ENCODE data around the gene KCNC3.

KCNC3 gene

DNA sequence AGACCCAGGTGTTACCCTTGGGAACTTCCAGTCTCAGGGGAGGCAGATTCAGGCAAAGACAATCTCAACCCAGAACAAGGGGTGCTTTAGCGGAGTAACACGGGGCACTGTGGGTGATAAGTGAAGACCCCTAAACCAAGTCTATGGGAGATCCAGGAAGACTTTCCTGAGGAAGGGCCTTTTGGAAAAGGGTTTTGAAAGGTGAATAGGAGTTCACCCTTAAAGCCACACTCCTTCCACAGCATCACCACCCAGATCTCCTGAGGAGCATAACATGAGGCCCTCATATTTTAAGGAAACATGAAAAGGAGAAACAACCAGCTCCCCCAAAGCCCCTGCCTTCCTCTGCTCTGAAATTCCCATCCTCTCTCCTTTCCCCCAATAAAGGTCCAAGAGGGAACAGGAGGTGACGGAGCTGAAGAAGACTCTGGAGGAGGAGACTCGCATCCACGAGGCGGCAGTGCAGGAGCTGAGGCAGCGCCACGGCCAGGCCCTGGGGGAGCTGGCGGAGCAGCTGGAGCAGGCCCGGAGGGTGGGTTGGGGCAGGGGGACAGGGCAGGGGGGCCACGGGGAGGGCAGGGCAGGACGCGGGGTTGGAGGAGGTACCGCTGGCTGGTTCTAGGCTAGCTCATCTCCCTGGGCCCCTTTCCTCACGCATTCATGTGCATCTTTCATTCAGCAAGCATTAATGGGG is 52.7 kb downstream of the KCNC3 start:
- DNase-seq, result no peak

DNA sequence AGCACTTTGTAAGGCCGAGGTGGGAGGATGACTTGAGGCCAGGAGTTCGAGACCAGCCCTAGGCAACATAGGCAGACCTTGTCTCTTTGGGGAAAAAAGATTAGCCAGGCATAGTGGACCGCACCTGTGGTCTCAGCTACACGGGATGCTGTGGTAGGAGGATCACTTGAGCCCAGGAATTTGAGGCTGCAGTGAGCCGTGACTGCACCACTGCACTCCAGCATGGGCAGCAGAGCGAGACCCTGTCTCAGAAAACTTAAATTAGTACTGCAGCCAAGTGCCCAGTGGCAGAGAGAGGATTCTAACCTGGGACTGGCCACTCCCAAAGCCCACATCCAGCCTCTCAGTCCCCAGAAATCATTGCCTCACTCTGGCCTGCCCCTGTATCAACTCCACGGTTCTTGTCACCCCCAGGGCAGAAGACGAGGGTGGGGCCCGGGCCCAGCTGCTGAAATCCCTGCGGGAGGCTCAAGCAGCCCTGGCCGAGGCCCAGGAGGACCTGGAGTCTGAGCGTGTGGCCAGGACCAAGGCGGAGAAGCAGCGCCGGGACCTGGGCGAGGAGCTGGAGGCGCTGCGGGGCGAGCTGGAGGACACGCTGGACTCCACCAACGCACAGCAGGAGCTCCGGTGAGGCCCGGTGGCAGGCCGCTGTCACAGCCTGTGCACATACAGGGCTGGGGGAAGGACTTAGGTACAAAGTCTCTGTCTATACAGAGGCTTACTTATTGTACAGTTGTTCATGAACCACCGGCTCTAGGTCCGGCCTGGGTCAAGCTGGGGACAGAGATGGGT is 53.4 kb downstream of the KCNC3 start:
- DNase-seq, result no peak

DNA sequence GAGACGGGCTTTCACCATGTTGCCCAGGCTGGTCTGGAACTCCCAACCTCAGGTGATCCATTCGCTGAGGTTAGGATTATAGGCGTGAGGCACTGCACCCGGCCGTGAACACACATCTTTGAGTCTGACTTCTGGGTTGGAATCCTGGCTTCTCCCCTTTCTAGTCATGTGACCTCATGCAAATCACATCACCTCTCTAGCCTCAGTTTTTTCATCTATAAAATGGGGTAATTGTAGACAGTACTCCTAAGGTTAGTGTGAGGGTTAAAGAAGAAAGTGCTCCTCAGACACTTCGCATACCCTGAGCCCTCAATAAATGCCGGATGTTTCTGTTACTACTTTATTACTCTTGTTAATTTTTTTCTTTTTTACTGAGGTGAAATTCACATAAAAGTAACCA is 55.4 kb downstream of the KCNC3 start:
- no peak for DNase-seq

- no peak for DNase-seq
Measured at GRCh38 chr19:50272263-50272897, 56.8 kb downstream of the KCNC3 start.

DNA sequence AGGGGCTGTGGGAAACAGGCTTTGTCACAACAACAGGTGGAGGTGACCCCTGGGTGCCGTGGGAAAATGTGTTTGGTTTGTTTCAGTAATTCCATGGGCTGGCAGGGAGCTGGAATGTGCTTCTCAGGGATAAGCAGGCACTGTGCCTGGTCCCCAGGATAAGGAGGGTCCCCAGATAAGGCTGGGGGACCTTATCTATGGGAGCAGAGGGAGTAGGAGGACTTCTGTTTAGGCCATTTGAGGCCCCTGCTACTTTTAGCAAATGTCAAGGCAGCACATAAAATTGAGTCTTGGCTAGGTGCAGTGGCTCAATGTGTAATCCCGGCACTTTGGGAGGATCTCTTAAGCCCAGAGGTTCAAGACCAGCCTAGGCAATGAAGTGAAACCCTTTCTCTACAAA is 59.5 kb downstream of the KCNC3 start:
- DNase-seq, result no peak

GRCh38 chr19:50268501-50268900 is 60.7 kb downstream of the KCNC3 start:
- no peak for DNase-seq

DNA sequence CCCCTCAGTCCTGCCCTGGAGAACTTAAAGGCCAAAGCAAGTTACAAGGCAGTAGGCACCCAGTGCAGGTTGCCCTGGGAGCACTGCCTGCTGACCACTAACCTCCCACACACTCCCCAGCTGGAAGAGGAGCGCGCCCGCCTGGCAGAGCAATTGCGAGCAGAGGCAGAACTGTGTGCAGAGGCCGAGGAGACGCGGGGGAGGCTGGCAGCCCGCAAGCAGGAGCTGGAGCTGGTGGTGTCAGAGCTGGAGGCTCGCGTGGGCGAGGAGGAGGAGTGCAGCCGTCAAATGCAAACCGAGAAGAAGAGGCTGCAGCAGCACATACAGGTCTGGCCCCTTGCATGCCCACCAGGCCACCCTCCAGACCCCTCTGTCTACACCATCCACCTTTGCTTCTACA is 61.1 kb downstream of the KCNC3 start:
- peak in 1 of 51 donors; percentile 6 for DNase-seq

DNA sequence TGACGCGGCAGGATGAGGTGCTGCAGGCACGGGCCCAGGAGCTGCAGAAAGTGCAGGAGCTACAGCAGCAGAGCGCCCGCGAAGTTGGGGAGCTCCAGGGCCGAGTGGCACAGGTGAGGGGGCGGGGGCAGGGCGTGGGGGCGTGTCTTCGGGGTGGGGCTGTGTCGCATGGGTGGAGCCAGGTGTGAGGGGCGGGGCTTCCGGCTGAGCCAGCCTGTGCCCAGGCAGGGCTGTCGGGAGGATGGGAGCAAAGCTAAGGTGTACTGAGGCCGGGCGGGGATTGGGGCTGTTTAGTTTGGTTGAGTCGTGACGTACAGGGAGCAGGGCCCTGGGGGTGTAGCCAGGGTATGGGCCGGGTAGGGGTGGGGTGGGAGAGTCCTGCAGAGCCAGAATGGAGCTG is 62.3 kb downstream of the KCNC3 start:
- no peak for DNase-seq

DNA sequence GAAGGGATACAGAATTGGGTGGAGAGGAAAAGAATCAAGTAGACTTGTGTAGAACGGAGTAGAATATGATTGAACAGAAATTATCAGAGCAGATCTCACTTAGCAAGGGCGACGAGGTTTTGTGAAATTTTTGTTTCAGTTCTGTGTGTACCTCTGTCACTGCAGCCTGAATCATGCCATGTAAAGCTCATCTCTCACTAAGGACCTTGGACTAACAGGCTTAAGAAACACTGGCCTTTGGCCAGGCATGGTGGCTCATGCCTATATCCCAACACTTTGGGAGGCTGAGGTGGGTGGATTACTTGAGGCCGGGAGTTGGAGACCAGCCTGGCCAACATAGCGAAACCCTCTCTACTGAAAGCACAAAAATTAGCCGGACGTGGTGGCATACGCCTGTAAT is 63.1 kb downstream of the KCNC3 start:
- no peak for DNase-seq

DNA sequence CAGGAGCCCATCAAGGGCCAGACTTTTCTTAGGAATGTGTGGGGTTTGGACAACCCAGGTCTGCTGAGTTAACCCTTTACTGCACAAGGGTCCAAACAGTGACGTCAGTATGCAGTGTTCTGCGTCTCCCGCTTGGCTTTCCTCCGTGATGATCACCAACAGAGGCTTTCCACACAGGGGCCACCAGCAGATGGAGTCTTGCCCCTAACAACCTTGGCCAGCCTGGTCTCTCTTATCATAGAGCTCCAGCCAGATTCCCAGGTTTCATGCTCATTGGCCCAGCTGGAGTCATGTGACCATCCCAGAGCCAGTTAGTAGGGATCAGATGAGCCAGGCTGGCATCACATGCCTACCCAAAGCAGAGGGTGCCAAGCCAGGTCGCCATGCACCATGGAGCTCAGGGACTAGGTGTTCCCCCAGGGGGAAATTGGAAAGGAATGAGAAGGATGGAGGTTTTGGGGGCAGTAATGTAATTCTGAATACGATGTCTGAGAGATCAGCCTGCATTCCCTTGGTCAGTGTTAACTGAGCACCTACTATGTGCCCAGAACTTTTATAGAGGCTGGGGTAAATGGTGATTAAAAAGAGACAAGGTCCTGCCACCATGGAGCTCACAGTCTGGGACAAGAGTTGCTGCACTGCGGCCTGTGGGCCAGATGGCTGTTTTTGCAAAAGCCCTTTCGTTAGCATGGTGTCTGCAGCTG is 64.5 kb downstream of the KCNC3 start:
- DNase-seq, result no peak

GRCh38 chr19:50263176-50263575 is 66.0 kb downstream of the KCNC3 start:
- no peak for DNase-seq
